Mesothelial cell of epicardium (in vitro differentiated cells): ENCODE measurements around the gene NATD1. TPM values are rescaled to one million over a fixed set of nuclear protein-coding genes. Genes with fewer than 3 reads are reported as not detected.

Experiments
- DNase-seq, 2 experiments: peaks; one replicate each; pipeline ENCODE4 v3.0.0; 2021; ENCODE audit warnings: low spot score in 2 of 2; ENCODE audit not compliant: unreplicated experiment in 2 of 2
- H3K27ac Mint-ChIP-seq: 2 replicates; pipeline ENCODE4 v1.8.0; 2021; ENCODE audit warnings: mixed read lengths
- H3K27me3 Mint-ChIP-seq: 2 replicates; pipeline ENCODE4 v1.8.0; 2021; ENCODE audit warnings: low read depth, mixed read lengths
- H3K36me3 Mint-ChIP-seq: 2 replicates; pipeline ENCODE4 v1.8.0; 2021; ENCODE audit warnings: mixed read lengths
- H3K4me1 Mint-ChIP-seq: 2 replicates; pipeline ENCODE4 v1.8.0; 2021; ENCODE audit warnings: mixed read lengths
- H3K4me3 Mint-ChIP-seq: 2 replicates; pipeline ENCODE4 v1.8.0; 2021; ENCODE audit warnings: mild to moderate bottlenecking, moderate library complexity, mixed read lengths
- H3K9me3 Mint-ChIP-seq: 2 replicates; pipeline ENCODE4 v1.8.0; 2021; ENCODE audit warnings: mixed read lengths
- total RNA-seq: library from RNA; stranded (reverse); gene quantifications from 3 replicates; pipeline ENCODE4 v1.2.1, GENCODE V29; 2021
- TF ChIP-seq, protein P1 (sequence below): fragments of 200-600 bp; sonication (generic); IDR thresholded peaks from one replicate; pipeline ENCODE4 v1.5.0; 2021; ENCODE audit warnings: antibody characterized with exemption; ENCODE audit not compliant: unreplicated experiment

Gene NATD1
- total RNA-seq, 1 donor from 2014 or later: 12.7 TPM

- no peak overlapping the region for H3K27ac Mint-ChIP-seq
- H3K4me3 Mint-ChIP-seq: no peak overlapping the region
- TF ChIP-seq, protein P1, sequence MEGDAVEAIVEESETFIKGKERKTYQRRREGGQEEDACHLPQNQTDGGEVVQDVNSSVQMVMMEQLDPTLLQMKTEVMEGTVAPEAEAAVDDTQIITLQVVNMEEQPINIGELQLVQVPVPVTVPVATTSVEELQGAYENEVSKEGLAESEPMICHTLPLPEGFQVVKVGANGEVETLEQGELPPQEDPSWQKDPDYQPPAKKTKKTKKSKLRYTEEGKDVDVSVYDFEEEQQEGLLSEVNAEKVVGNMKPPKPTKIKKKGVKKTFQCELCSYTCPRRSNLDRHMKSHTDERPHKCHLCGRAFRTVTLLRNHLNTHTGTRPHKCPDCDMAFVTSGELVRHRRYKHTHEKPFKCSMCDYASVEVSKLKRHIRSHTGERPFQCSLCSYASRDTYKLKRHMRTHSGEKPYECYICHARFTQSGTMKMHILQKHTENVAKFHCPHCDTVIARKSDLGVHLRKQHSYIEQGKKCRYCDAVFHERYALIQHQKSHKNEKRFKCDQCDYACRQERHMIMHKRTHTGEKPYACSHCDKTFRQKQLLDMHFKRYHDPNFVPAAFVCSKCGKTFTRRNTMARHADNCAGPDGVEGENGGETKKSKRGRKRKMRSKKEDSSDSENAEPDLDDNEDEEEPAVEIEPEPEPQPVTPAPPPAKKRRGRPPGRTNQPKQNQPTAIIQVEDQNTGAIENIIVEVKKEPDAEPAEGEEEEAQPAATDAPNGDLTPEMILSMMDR: no peak
- peaks cover 3% of the 10 kb centered on the region for H3K27me3 Mint-ChIP-seq
- H3K4me1 Mint-ChIP-seq: no peaks in the 10 kb centered on the region
- H3K9me3 Mint-ChIP-seq: no peaks in the 10 kb centered on the region
- DNase-seq: no peak
- peaks cover 10% of the 10 kb centered on the region for H3K36me3 Mint-ChIP-seq
Measured at GRCh38 chr17:21295036-21295952, 42.1 kb upstream of the NATD1 start.

GRCh38 chr17:21294321-21295035 is 41.3 kb upstream of the NATD1 start:
- TF ChIP-seq, protein P1: no peak
- Mint-ChIP-seq H3K36me3 (peaks cover 5% of the 10 kb centered on the region), H3K4me1 (no peaks in the 10 kb centered on the region), H3K4me3 (no peak overlapping the region), H3K27ac (no peak overlapping the region), H3K27me3 (peaks cover 3% of the 10 kb centered on the region), H3K9me3 (no peaks in the 10 kb centered on the region)
- DNase-seq: no peak

- H3K4me1 Mint-ChIP-seq: no peaks in the 10 kb centered on the region
- H3K36me3 Mint-ChIP-seq: peaks cover 5% of the 10 kb centered on the region
- H3K27ac Mint-ChIP-seq: no peak overlapping the region
- H3K9me3 Mint-ChIP-seq: no peaks in the 10 kb centered on the region
- TF ChIP-seq, protein P1: no peak
- peaks cover 3% of the 10 kb centered on the region for H3K27me3 Mint-ChIP-seq
- H3K4me3 Mint-ChIP-seq: no peak overlapping the region
- no peak for DNase-seq
Measured at GRCh38 chr17:21293831-21294210, 40.6 kb upstream of the NATD1 start.

DNA sequence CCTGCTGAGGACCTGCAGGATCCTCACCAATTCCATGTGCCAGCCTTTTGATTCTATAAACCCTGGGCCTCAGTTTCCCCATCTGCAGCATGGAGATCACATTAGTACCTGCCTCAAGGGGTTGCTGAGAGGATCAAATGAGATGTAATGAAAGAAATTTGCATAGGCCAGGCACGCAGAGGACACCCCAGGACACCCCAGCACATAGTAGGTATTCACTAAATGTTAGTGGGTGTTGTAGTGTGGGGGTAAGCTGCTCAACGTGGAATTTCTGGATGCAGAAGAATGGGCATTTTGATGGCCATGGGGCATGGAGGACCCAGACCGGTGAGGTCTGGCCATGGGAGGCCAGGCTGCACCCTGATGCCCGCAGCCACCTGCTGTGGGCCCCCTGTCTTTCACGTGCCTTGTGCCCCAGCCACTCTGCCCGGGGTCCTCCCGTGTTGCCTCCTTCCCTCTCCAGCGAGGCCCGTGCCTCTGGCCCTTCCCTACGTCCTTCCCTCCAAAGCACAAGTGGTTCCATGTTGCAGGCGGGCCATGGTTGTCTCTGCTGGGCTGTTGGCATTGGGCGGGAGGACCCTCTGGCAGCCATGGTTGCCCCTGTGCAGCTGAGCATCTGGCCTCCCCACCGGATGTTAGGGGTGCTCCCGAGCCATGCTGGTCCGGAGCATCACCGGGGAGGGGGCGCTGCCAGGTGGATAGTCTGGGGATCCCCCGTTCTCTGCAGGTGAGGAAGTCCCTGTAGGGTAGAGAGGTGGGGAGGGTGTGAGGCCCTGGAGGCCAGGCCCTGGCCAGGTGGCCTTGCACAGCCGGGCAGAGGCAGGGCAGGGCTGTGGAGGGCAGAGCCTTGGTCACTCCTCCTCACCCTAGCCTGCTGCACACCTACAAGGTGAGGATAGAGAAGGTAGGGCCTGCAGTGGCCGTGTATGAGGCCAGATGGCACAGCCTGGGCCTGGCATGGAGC is 39.9 kb upstream of the NATD1 start:
- Mint-ChIP-seq H3K27ac (no peak overlapping the region), H3K4me1 (no peaks in the 10 kb centered on the region), H3K27me3 (peaks cover 3% of the 10 kb centered on the region)

DNA sequence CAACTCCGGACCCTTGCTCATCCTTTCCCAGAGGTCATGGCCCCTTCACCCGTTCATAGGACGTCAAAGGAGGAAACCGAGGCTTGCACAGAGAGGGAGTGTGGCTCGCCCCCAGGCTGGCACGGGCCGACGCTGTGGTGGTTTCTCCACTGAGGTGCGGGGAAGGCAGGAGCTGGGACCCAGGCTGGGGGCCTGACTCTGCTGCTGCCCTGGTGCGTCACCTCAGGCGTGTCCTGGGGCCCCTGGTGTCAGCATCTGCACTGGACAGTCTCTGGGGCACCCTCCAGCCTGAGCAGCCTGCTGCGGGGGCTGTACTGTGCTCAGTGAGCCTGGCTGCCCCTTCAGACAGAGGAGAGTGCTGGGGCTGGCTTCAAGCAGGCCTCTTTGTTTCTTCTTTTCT is 38.7 kb upstream of the NATD1 start:
- no peak for DNase-seq
- Mint-ChIP-seq H3K27ac (no peak overlapping the region), H3K36me3 (peaks cover 2% of the 10 kb centered on the region), H3K4me1 (peaks cover 10% of the 10 kb centered on the region), H3K4me3 (no peak overlapping the region), H3K27me3 (peaks cover 3% of the 10 kb centered on the region), H3K9me3 (no peaks in the 10 kb centered on the region)
- TF ChIP-seq, protein P1: no peak

More for the DNA sequence above, 39.9 kb upstream of the NATD1 start:
- no peak for DNase-seq
- no peak overlapping the region for H3K4me3 Mint-ChIP-seq
- TF ChIP-seq, protein P1: no peak
- peaks cover 2% of the 10 kb centered on the region for H3K36me3 Mint-ChIP-seq
- H3K9me3 Mint-ChIP-seq: no peaks in the 10 kb centered on the region
